ENCODE results near the gene PARP12.

The PARP12 gene

DNA sequence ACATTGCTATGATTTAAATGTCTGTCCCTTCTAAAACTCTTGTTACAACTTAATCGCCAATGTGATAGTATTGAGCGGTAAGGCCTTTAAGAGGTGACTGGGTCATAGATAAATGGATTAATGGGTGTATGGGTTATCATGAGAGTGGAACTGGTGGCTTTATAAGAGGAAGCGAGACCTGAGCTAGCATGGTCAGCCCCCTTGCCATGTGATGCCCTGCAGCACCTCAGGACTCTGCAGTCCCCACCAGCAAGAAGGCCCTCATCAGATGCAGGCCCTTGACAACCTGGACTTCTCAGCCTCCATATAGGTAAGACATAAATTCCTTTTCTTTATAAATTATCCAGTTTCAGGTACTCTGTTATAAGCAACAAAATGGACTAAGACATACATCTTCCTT lies 15.6 kb downstream of the PARP12 start:
- Histone ChIP-seq H3K4me3 (ENCODE audit: low read depth, low read length, poor library complexity, severe bottlenecking) (no peak overlapping the region), H2AFZ (ENCODE audit: low read length) (no peak overlapping the region), H3K36me3 (ENCODE audit: insufficient read depth, low read length) (peaks cover 29% of the 10 kb centered on the region), H4K20me1 (ENCODE audit: insufficient read depth, low read length) (no peaks in the 10 kb centered on the region), H3K79me2 (ENCODE audit: insufficient read depth, low read length) (no peaks in the 10 kb centered on the region), H3K27me3 (ENCODE audit: insufficient read depth, low read length) (no peaks in the 10 kb centered on the region), H3K9me3 (ENCODE audit: low read length) (no peaks in the 10 kb centered on the region), H3K9me2 (ENCODE audit: low read depth, low read length) (no peaks in the 10 kb centered on the region), H3K4me1 (ENCODE audit: insufficient read depth, low read length, severe bottlenecking) (no peaks in the 10 kb centered on the region), H3K4me2 (ENCODE audit: low read length) (no peak overlapping the region), H3K27ac (ENCODE audit: low read depth, low read length, poor library complexity, severe bottlenecking) (no peak overlapping the region), H3K9ac (ENCODE audit: low read length) (no peak overlapping the region), H3F3A (ENCODE audit: insufficient read depth, low read length) (no peaks in the 10 kb centered on the region)
- TF ChIP-seq, protein P1, sequence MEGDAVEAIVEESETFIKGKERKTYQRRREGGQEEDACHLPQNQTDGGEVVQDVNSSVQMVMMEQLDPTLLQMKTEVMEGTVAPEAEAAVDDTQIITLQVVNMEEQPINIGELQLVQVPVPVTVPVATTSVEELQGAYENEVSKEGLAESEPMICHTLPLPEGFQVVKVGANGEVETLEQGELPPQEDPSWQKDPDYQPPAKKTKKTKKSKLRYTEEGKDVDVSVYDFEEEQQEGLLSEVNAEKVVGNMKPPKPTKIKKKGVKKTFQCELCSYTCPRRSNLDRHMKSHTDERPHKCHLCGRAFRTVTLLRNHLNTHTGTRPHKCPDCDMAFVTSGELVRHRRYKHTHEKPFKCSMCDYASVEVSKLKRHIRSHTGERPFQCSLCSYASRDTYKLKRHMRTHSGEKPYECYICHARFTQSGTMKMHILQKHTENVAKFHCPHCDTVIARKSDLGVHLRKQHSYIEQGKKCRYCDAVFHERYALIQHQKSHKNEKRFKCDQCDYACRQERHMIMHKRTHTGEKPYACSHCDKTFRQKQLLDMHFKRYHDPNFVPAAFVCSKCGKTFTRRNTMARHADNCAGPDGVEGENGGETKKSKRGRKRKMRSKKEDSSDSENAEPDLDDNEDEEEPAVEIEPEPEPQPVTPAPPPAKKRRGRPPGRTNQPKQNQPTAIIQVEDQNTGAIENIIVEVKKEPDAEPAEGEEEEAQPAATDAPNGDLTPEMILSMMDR (IDR thresholded peaks at IDR 0.05; ENCODE audit: low read length) = no peak
- TF ChIP-seq EZH2 (IDR thresholded peaks at IDR 0.05; ENCODE audit: borderline replicate concordance, low read length) = no peak

DNA sequence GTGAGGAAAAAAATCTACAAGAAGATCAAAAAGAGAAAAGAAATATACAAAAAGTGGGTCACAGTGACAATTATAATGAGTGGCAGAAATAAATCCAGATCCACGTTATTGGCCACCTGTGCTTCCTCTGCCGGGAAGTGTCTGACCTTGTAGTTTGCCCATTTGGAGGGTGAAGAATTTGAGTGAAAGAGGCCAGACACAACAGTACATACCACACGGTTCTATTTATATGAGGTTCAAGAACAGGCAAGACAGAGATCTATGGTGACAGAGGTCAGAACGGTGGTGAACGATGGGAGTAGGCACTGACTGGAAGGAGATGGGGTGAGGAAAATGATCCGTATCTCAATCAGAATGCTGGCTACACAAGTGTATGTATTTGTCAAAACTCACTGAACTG lies 17.1 kb downstream of the PARP12 start:
- Histone ChIP-seq H3K27me3 (ENCODE audit: insufficient read depth, low read length) (no peaks in the 10 kb centered on the region), H2AFZ (ENCODE audit: low read length) (no peak overlapping the region), H3K27ac (ENCODE audit: low read depth, low read length, poor library complexity, severe bottlenecking) (no peak overlapping the region), H4K20me1 (ENCODE audit: insufficient read depth, low read length) (no peaks in the 10 kb centered on the region), H3K4me3 (ENCODE audit: low read depth, low read length, poor library complexity, severe bottlenecking) (no peak overlapping the region), H3K36me3 (ENCODE audit: insufficient read depth, low read length) (peaks cover 37% of the 10 kb centered on the region), H3K9me2 (ENCODE audit: low read depth, low read length) (no peaks in the 10 kb centered on the region), H3K9me3 (ENCODE audit: low read length) (no peaks in the 10 kb centered on the region), H3K4me2 (ENCODE audit: low read length) (no peak overlapping the region), H3K79me2 (ENCODE audit: insufficient read depth, low read length) (no peaks in the 10 kb centered on the region), H3K9ac (ENCODE audit: low read length) (no peak overlapping the region), H3K4me1 (ENCODE audit: insufficient read depth, low read length, severe bottlenecking) (no peaks in the 10 kb centered on the region), H3F3A (ENCODE audit: insufficient read depth, low read length) (no peaks in the 10 kb centered on the region)
- TF ChIP-seq EZH2 (IDR thresholded peaks at IDR 0.05; ENCODE audit: borderline replicate concordance, low read length) = no peak
- TF ChIP-seq, protein P1 (IDR thresholded peaks at IDR 0.05; ENCODE audit: low read length) = no peak

DNA sequence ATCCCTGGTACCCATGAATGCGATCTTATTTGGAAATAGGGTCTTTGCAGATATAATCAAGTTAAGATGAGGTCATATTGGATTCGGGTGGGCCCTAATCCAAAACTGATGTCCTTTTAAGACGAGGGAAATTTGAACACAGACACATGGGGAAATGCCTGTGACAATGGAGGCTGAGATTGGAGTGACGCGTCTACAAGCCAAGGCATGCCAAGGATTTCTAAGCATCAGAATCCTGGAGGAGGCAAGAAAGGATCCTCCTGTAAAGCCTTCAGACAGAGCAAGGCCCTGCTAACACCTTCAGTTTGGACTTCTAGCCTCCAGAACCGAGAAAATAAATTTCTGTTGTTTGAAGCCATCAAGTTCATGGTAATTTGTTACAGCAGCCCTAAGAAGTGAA lies 18.5 kb downstream of the PARP12 start:
- peaks cover 45% of the 10 kb centered on the region for H3K36me3 ChIP-seq (ENCODE audit: insufficient read depth, low read length)
- no peak overlapping the region for H3K27ac ChIP-seq (ENCODE audit: low read depth, low read length, poor library complexity, severe bottlenecking)

More for the DNA sequence above, 18.5 kb downstream of the PARP12 start:
- Histone ChIP-seq H4K20me1 (ENCODE audit: insufficient read depth, low read length) (no peaks in the 10 kb centered on the region), H3K4me1 (ENCODE audit: insufficient read depth, low read length, severe bottlenecking) (no peaks in the 10 kb centered on the region), H3K9ac (ENCODE audit: low read length) (no peak overlapping the region), H3K27me3 (ENCODE audit: insufficient read depth, low read length) (no peaks in the 10 kb centered on the region), H3K9me3 (ENCODE audit: low read length) (no peaks in the 10 kb centered on the region), H3K79me2 (ENCODE audit: insufficient read depth, low read length) (no peaks in the 10 kb centered on the region), H3K4me3 (ENCODE audit: low read depth, low read length, poor library complexity, severe bottlenecking) (no peak overlapping the region), H3K4me2 (ENCODE audit: low read length) (no peak overlapping the region), H2AFZ (ENCODE audit: low read length) (no peak overlapping the region), H3F3A (ENCODE audit: insufficient read depth, low read length) (no peaks in the 10 kb centered on the region), H3K9me2 (ENCODE audit: low read depth, low read length) (no peaks in the 10 kb centered on the region)
- TF ChIP-seq, protein P1 (IDR thresholded peaks at IDR 0.05; ENCODE audit: low read length) = no peak
- no peak for TF ChIP-seq EZH2 (IDR thresholded peaks at IDR 0.05; ENCODE audit: borderline replicate concordance, low read length)
